Left lung (tissue), 10 donors: ENCODE results near the gene FRMD4A. TPM values are rescaled to one million over a fixed set of nuclear protein-coding genes. Genes with fewer than 3 reads are reported as not detected.

Experiments used
- ATAC-seq: fragments of 200-7000 bp; cut with Tn5 transposase; one replicate; pipeline ENCODE4 v1.9.1; 2020; ENCODE audit warnings: moderate library complexity
- DNase-seq, 4 donors: peaks; one replicate each; pipeline ENCODE4 v3.0.0-alpha.2; 2013 to 2020
- H3K27ac ChIP-seq, 2 donors: fragments of 200-600 bp; sonication (generic) in 1 of 2; one replicate each; pipeline versions ENCODE4 v1.5.0 to v1.8.0; 2020 to 2021
- H3K27me3 ChIP-seq, 2 donors: fragments of 200-600 bp; sonication (generic) in 1 of 2; one replicate each; pipeline versions ENCODE4 v1.5.0 to v1.8.0; 2020 to 2021
- H3K36me3 ChIP-seq, 2 donors: fragments of 200-600 bp; sonication (generic) in 1 of 2; one replicate each; pipeline versions ENCODE4 v1.5.0 to v1.8.0; 2020 to 2021
- H3K4me1 ChIP-seq, 2 donors: fragments of 200-600 bp; one replicate each; pipeline ENCODE4 v1.8.0; 2021
- H3K4me3 ChIP-seq, 2 donors: fragments of 200-600 bp; sonication (generic) in 1 of 2; one replicate each; pipeline versions ENCODE4 v1.5.0 to v1.8.0; 2020 to 2021; ENCODE audit warnings: mild to moderate bottlenecking in 1 of 2
- H3K9me3 ChIP-seq, 2 donors: fragments of 200-600 bp; sonication (generic) in 1 of 2; one replicate each; pipeline versions ENCODE4 v1.5.0 to v1.8.0; 2020 to 2021
- CTCF ChIP-seq, 2 donors: fragments of 200-600 bp; sonication (generic) in 1 of 2; IDR thresholded peaks; one replicate each; pipeline versions ENCODE4 v1.5.0 to v1.8.0; 2021; ENCODE audit warnings: antibody characterized with exemption in 2 of 2
- intact Hi-C, 2 donors: fragments of 100-400 bp; cut with DNase I; formaldehyde crosslinking; loops; one replicate each; pipeline versions ENCODE4 v1.11.2 to v1.14.2; 2022
- polyA plus RNA-seq, 6 donors: library from polyadenylated mRNA; unstranded; fragments of 120-200 nt; gene quantifications; one replicate each; pipeline ENCODE4 v1.2.1, GENCODE V29; 2013; ENCODE audit not compliant: insufficient read length in 6 of 6
- total RNA-seq, 2 donors: library from RNA; stranded (reverse); fragmentation: NEBNext Ultra II Directional; extraction: Animal tissue kit (Norgen Biotek cat#: 25700); gene quantifications; one replicate each; pipeline ENCODE4 v1.2.1, GENCODE V29; 2021
- donor health status: DM: no; HTN: yes; CAD: no.
- donor health status: DM: no; HTN: no; CAD: no.

The FRMD4A gene
- total and polyA plus RNA-seq, 8 donors: 33.9 to 62.8 (median 57.0) TPM

DNA sequence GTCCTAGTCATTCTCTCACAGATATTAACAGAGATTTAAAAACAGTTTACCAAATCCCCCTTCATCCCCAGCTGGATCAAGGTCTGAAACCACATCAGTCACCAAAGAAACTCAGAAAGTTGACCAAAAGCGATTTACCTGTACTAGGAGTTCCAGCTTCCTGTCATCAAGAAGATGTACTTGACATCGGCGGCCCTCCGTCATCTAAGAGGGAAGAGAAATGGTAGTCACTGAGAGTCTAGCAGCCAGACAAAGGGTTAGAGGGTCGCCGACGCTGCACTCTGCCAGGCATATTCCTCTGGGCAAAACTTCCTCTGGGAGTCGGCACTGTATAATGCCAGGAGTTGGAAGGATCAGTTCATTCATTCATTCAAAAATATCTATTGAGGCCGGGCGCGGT, 472.0 kb downstream of the FRMD4A start:
- no peak for TF ChIP-seq CTCF (IDR thresholded peaks at IDR 0.05)
- H3K27me3 ChIP-seq: no peaks in the 10 kb centered on the region
- no peak for ATAC-seq
- H3K36me3 ChIP-seq: no peaks in the 10 kb centered on the region
- intact Hi-C loops: no loop called here
- no peak for DNase-seq
- H3K4me3 ChIP-seq: no peak overlapping the region
- no peak overlapping the region for H3K27ac ChIP-seq
- H3K9me3 ChIP-seq: no peaks in the 10 kb centered on the region
- peaks cover 0 to 3% of the 10 kb centered on the region in 2 donors for H3K4me1 ChIP-seq

GRCh38 chr10:13857451-13857850, 473.3 kb downstream of the FRMD4A start:
- ATAC-seq (no peak), DNase-seq (no peak)
- no peaks in the 10 kb centered on the region for H3K36me3 ChIP-seq
- no peaks in the 10 kb centered on the region for H3K27me3 ChIP-seq
- peaks cover 0 to 12% of the 10 kb centered on the region in 2 donors for H3K4me1 ChIP-seq
- TF ChIP-seq CTCF (IDR thresholded peaks at IDR 0.05): no peak
- intact Hi-C loops: no loop called here
- H3K27ac ChIP-seq: no peak overlapping the region
- H3K9me3 ChIP-seq: no peaks in the 10 kb centered on the region
- no peak overlapping the region for H3K4me3 ChIP-seq

DNA sequence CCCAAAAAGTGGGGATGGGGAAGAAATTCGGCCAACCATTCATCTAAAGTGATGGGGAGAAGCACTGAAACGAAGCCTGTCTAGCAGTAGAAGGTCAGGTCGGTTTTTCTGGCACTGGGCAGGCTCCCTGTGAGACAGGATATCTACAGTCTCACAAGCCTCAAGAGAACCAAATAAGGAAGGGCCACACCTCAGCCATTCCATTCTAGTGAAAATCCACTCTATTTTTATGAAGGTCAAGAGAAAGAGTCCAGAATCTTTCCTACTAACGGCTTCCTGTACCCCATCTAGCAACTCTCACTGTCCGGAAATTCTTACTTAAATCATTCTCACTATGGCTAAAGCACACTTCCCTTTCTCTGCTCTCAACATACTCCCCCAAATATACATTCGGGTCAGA, 476.9 kb downstream of the FRMD4A start:
- Histone ChIP-seq H3K36me3 (no peaks in the 10 kb centered on the region), H3K9me3 (no peaks in the 10 kb centered on the region), H3K27ac (peak overlapping the region in 1 of 2 donors; percentile 21), H3K27me3 (no peaks in the 10 kb centered on the region), H3K4me1 (peaks cover 0 to 12% of the 10 kb centered on the region in 2 donors), H3K4me3 (no peak overlapping the region)
- ATAC-seq (peak; percentile 35), DNase-seq (no peak)
- intact Hi-C loops: no loop called here
- TF ChIP-seq CTCF (IDR thresholded peaks at IDR 0.05): no peak

DNA sequence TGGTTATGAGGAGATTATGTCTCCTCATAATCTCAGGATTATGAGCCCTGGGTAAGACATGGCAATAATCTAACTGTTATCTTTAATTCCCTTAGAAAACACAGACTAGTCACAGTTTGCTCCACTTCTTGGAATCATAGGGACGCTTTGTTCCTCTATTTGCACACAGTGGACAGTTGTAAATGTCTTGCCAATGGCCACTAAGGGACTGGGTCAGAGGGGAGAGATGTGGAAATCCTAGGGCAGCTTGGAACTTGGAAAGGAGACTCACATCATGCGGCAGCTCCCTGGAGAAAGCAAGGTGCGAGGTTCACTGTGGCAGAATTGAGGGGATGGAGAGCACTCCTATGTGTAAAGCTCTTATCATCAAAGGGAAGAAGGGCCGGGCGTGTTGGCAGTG, 477.9 kb downstream of the FRMD4A start:
- H3K27me3 ChIP-seq: peaks cover 0 to under 1% of the 10 kb centered on the region in 2 donors

DNA sequence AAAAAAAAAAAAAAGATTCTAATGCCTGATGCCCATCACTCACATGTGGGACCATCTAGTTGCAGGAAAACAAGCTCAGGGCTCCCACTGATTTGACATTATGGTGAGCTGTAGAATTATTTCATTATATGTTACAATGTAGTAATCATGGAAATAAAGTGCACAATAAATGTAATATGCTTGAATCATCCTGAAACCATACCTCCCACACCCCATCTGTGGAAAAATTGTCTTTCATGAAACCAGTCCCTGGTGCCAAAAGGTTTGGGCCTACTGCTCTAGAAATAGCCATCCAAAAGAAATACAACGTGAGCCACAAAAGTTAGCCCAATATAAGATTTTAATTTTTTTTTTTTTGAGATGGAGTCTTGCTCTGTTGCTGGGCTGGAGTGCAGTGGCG, 478.8 kb downstream of the FRMD4A start:
- peaks cover 0 to 15% of the 10 kb centered on the region in 2 donors for H3K4me1 ChIP-seq
- H3K9me3 ChIP-seq: no peaks in the 10 kb centered on the region
- TF ChIP-seq CTCF (IDR thresholded peaks at IDR 0.05): no peak
- H3K27ac ChIP-seq: no peak overlapping the region
- intact Hi-C loops: no loop called here
- no peaks in the 10 kb centered on the region for H3K36me3 ChIP-seq
- peaks cover 0 to 10% of the 10 kb centered on the region in 2 donors for H3K27me3 ChIP-seq
- DNase-seq (no peak), ATAC-seq (no peak)
- no peak overlapping the region for H3K4me3 ChIP-seq

More for the DNA sequence above, 477.9 kb downstream of the FRMD4A start:
- H3K9me3 ChIP-seq: no peaks in the 10 kb centered on the region
- intact Hi-C loops: no loop called here
- no peak overlapping the region for H3K4me3 ChIP-seq
- no peak for TF ChIP-seq CTCF (IDR thresholded peaks at IDR 0.05)
- H3K4me1 ChIP-seq: peaks cover 0 to 12% of the 10 kb centered on the region in 2 donors
- no peaks in the 10 kb centered on the region for H3K36me3 ChIP-seq
- DNase-seq (no peak), ATAC-seq (peak; percentile 38)
- no peak overlapping the region for H3K27ac ChIP-seq
